ENCODE data around the gene TBP. TPM values are rescaled to one million over a fixed set of nuclear protein-coding genes. Genes with fewer than 3 reads are reported as not detected.

TBP gene
- total and polyA plus RNA-seq, 12 donors = 10.4 to 27.8 (median 15.1) TPM

GRCh38 chr6:170512249-170512648 is 41.9 kb upstream of the TBP start:
- Histone ChIP-seq H3K27ac (no peak overlapping the region), H3K4me3 (no peak overlapping the region), H3K4me1 (replicated peaks in 1 of 2) (no peaks in the 10 kb centered on the region), H3K9me3 (replicated peaks in 1 of 3) (no peaks in the 10 kb centered on the region), H3K27me3 (no peaks in the 10 kb centered on the region), H3K36me3 (replicated peaks in 1 of 2) (no peaks in the 10 kb centered on the region)
- WGBS, 4 donors = 78 to 89% (median 84%) methylated on average over 4 of the region's 4 CpGs
- no peak for DNase-seq
- intact Hi-C loops (cut with DNase I) = no loop called here
- no peak for TF ChIP-seq CTCF (IDR thresholded peaks at IDR 0.05)
- no peak for TF ChIP-seq POLR2A (IDR thresholded peaks at IDR 0.05)

- H3K4me1 ChIP-seq (replicated peaks in 1 of 2) = no peaks in the 10 kb centered on the region
- no peak for TF ChIP-seq POLR2A (IDR thresholded peaks at IDR 0.05)
- no peak for TF ChIP-seq CTCF (IDR thresholded peaks at IDR 0.05)
- no peak overlapping the region for H3K4me3 ChIP-seq
- no peak for DNase-seq
- intact Hi-C loops (cut with DNase I) = no loop called here
- 71 to 93% (median 89%) methylated on average over 1 of the region's 1 CpG for WGBS, 4 donors
- H3K9me3 ChIP-seq (replicated peaks in 1 of 3) = no peaks in the 10 kb centered on the region
- no peaks in the 10 kb centered on the region for H3K27me3 ChIP-seq
- no peaks in the 10 kb centered on the region for H3K36me3 ChIP-seq (replicated peaks in 1 of 2)
- H3K27ac ChIP-seq = no peak overlapping the region
Observed at GRCh38 chr6:170514908-170515307, 39.3 kb upstream of the TBP start.

DNA sequence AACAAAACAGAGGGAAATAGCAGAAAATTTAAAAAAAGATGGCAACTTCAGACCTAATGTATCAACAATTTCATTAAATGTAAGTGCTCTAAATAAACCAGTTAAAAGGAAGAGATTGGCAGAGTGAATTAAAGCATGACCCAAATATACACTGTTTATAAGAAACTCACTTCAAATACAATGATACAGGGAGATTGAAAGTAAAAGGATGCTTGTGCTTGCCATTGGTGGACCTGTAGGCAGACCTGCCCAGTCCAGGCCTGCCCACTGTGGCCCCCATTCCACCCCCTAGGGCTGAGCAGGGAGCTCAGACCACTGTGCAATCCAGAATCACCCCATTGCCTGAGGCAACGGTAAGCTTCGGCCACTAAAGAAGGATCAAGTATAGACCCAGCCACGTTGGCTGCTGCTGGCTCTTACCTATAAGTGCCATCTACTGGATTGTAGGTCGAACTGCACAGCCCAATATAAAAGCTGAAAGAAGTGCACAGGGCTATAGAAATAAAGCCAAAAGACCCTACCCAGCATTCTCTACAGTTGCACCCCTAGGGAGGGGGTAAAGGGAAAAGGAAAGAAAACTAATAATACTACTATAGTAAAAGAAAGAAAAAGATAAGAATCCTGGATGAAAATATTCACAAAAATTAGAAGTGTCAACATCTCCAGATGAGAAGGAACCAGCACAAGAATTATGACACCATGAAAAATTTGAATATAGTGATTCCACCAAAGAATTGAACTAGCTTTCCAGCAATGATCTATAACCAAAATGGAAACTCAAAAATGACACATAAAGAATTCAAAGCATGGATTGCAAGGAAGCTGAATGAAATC is 37.2 kb upstream of the TBP start:
- no peaks in the 10 kb centered on the region for H3K4me1 ChIP-seq (replicated peaks in 1 of 2)
- peak; percentile 53 to 83 (median 75) for TF ChIP-seq CTCF (IDR thresholded peaks at IDR 0.05)
- no peak for TF ChIP-seq POLR2A (IDR thresholded peaks at IDR 0.05)
- DNase-seq = peak; percentile 26 to 75 (median 57)
- H3K9me3 ChIP-seq (replicated peaks in 1 of 3) = no peaks in the 10 kb centered on the region
- H3K27ac ChIP-seq = no peak overlapping the region
- H3K4me3 ChIP-seq = no peak overlapping the region
- 0 to 7% (median 3%) methylated on average over 3 to 4 of the region's 4 CpGs for WGBS, 4 donors
- intact Hi-C loops (cut with DNase I) = no loop called here
- H3K36me3 ChIP-seq (replicated peaks in 1 of 2) = no peaks in the 10 kb centered on the region
- no peaks in the 10 kb centered on the region for H3K27me3 ChIP-seq

- Histone ChIP-seq H3K27me3 (no peaks in the 10 kb centered on the region), H3K9me3 (replicated peaks in 1 of 3) (no peaks in the 10 kb centered on the region), H3K4me1 (replicated peaks in 1 of 2) (no peaks in the 10 kb centered on the region), H3K27ac (no peak overlapping the region), H3K36me3 (replicated peaks in 1 of 2) (no peaks in the 10 kb centered on the region), H3K4me3 (no peak overlapping the region)
- TF ChIP-seq POLR2A (IDR thresholded peaks at IDR 0.05) (no peak), CTCF (IDR thresholded peaks at IDR 0.05) (no peak)
- WGBS, 4 donors = 84 to 87% (median 86%) methylated on average over 8 to 10 of the region's 10 CpGs
- intact Hi-C loops (cut with DNase I) = loop anchor here in 1 of 2 donors (5.0 to 10.0 kb wide), 2 partner anchors 695 to 728 kb away; no protein-coding TSS in a partner anchor
- no peak for DNase-seq
Observed at GRCh38 chr6:170522565-170523183, 31.5 kb upstream of the TBP start.

All from adrenal gland (tissue), 12 donors.